Measurements from ENCODE around the gene SLC38A10. TPM values are rescaled to one million over a fixed set of nuclear protein-coding genes. Genes with fewer than 3 reads are reported as not detected.
"Not testable (repeated sequence)": the region's sequence is repeated elsewhere in the genome, so short reads cannot be mapped to it uniquely, and the experiment has no call there.

Gene SLC38A10
- total RNA-seq, 6 donors from 2014 or later, result 90.6 to 208 (median 110) TPM

DNA sequence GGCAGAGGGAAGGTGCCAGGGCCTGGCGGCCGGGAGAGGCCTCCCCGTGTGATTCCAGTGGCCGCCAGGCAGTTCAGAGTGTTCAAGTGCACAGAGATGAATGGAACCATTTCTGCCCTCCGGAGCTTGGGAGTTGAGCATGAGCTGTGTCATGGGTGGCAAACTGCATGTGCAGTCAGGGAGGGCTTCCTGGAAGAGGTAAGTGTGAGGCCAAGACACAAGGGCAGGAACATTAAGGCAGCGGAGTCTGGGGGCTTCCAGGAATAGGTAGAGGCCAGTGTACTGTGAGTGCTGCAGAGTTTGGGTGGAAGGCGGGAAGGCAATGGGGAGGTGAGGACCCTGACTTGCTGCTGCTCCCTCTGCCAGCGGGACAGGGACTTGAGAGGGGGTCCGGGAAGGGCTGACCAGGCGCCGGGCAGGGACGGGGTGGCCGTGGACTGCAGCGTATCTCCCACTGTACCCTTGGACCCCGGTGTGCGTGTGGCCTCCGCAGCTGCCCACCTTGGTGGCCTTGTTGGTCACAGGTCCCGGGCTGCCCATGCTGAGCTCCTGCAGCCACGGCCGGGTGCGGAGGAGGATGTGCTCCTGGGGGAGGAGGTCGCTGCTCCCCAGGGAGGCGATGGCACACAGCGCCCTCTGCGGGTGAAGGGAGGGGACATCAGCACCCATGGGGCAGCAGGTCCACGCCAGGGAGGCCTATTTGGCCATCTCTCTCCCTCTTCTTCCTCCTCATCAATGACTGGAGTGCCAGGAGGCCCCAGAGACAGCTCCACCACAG, 64.9 kb downstream of the SLC38A10 start:
- H3K36me3 ChIP-seq, result peaks cover 0 to 62% (median 49%) of the 10 kb centered on the region in 4 donors
- 93% methylated on average over 8 to 26 of the region's 26 CpGs for WGBS, 2 donors
- no peaks in the 10 kb centered on the region for H3K9me3 ChIP-seq
- no peaks in the 10 kb centered on the region for H3K27me3 ChIP-seq
- no peak overlapping the region for H3K27ac ChIP-seq
- H3K4me3 ChIP-seq, result no peak overlapping the region
- DNase-seq, result peak in 1 of 2 donors; percentile 80
- TF ChIP-seq CTCF (IDR thresholded peaks at IDR 0.05) (peak in 2 of 6 experiments; percentile 13 to 21), POLR2AphosphoS5 (IDR thresholded peaks at IDR 0.05) (no peak)
- peaks cover 0 to 5% (median 2%) of the 10 kb centered on the region in 4 donors for H3K4me1 ChIP-seq
- peak in 1 of 2 donors; percentile 2 for ATAC-seq (ENCODE audit: low FRiP score in 2 of 2)

- Histone ChIP-seq H3K27ac (no peak overlapping the region), H3K9me3 (no peaks in the 10 kb centered on the region), H3K4me1 (peaks cover 0 to 5% (median 2%) of the 10 kb centered on the region in 4 donors), H3K4me3 (no peak overlapping the region), H3K36me3 (peaks cover 0 to 62% (median 49%) of the 10 kb centered on the region in 4 donors), H3K27me3 (no peaks in the 10 kb centered on the region)
- DNase-seq (no peak), ATAC-seq (ENCODE audit: low FRiP score in 2 of 2) (no peak)
- 91 to 97% methylated on average over 11 to 14 of the region's 14 CpGs for WGBS, 2 donors
- TF ChIP-seq POLR2AphosphoS5 (IDR thresholded peaks at IDR 0.05) (no peak), CTCF (IDR thresholded peaks at IDR 0.05) (no peak), POLR2A (IDR thresholded peaks at IDR 0.05) (no peak), EP300 (IDR thresholded peaks at IDR 0.05) (no peak)
These were observed 65.5 kb downstream of the SLC38A10 start for GRCh38 chr17:81229666-81229920.

DNA sequence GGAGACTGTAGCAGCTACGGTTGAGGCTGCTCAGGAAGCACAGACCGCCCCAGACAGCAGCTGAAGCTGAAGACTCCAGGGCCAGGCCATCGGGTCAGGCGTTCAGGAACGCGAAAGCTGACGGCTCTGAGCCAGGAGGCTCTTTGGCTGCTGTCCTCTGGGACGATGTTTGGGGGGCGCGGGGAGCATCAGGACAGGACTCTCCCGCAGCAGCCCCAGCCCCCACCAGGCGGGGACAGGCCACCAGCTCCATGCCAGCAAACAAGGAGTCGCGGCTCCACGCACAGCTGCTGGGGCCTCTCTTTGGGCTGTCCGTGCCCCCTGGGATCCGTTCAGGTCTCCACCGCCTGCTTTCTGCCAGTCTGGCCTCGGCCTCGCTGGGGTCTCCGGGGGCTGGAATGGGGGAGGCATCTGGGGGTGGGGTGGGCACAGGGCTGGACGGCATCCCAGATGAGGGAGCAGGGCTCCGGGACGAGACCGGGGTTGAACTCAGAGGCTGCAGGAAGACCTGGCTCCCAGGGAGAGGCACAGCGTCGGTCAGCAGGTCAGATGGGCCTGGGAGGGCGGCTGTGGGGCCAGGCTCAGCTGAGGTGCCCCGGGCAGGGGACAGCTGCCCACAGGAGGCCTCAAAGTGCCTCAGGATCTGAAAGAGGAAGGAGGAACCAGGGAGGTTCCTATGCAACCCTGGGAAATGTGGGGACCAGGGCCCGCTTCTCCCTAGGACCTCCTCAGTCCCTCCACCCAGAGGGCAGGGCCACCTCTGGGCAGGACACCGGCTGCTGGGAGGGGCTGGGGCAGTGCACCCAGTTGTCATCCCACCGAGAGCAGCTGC, 66.1 kb downstream of the SLC38A10 start:
- ATAC-seq (ENCODE audit: low FRiP score in 2 of 2) (peak in 1 of 2 donors; percentile 10), DNase-seq (peak in 1 of 2 donors; percentile 74)
- WGBS, 2 donors, result 77 to 86% methylated on average over 6 to 32 of the region's 32 CpGs
- H3K4me3 ChIP-seq, result no peak overlapping the region
- peaks cover 0 to 5% (median 3%) of the 10 kb centered on the region in 4 donors for H3K4me1 ChIP-seq
- TF ChIP-seq POLR2A (IDR thresholded peaks at IDR 0.05), result no peak
- no peak for TF ChIP-seq CTCF (IDR thresholded peaks at IDR 0.05)
- no peak for TF ChIP-seq EP300 (IDR thresholded peaks at IDR 0.05)
- no peak for TF ChIP-seq POLR2AphosphoS5 (IDR thresholded peaks at IDR 0.05)
- H3K36me3 ChIP-seq, result peaks cover 0 to 58% (median 48%) of the 10 kb centered on the region in 4 donors
- H3K27me3 ChIP-seq, result no peaks in the 10 kb centered on the region
- no peaks in the 10 kb centered on the region for H3K9me3 ChIP-seq
- peak overlapping the region in 1 of 4 donors; percentile 4 for H3K27ac ChIP-seq

GRCh38 chr17:81228420-81228819, 66.7 kb downstream of the SLC38A10 start:
- peak in 1 of 2 donors; percentile 41 for ATAC-seq (ENCODE audit: low FRiP score in 2 of 2)

GRCh38 chr17:81227630-81228029, 67.5 kb downstream of the SLC38A10 start:
- H3K27me3 ChIP-seq; DNase-seq; H3K9me3 ChIP-seq; H3K27ac ChIP-seq; H3K4me3 ChIP-seq; ATAC-seq (ENCODE audit: low FRiP score in 2 of 2): not testable (repeated sequence)
- H3K4me1 ChIP-seq, result peaks cover 5 to 15% (median 11%) of the 10 kb centered on the region in 4 donors
- H3K36me3 ChIP-seq, result peaks cover 0 to 44% (median 37%) of the 10 kb centered on the region in 4 donors
- 50 to 64% methylated on average over 2 of the region's 2 CpGs for WGBS, 2 donors

More at GRCh38 chr17:81228420-81228819, 66.7 kb downstream of the SLC38A10 start:
- H3K27ac ChIP-seq, result peak overlapping the region in 1 of 4 donors; percentile 4
- H3K4me3 ChIP-seq, result no peak overlapping the region
- H3K27me3 ChIP-seq, result no peaks in the 10 kb centered on the region
- H3K9me3 ChIP-seq, result no peaks in the 10 kb centered on the region
- no peak for DNase-seq
- peaks cover 5 to 12% (median 8%) of the 10 kb centered on the region in 4 donors for H3K4me1 ChIP-seq
- no peak for TF ChIP-seq POLR2A (IDR thresholded peaks at IDR 0.05)
- TF ChIP-seq CTCF (IDR thresholded peaks at IDR 0.05), result no peak
- TF ChIP-seq EP300 (IDR thresholded peaks at IDR 0.05), result no peak
- no peak for TF ChIP-seq POLR2AphosphoS5 (IDR thresholded peaks at IDR 0.05)
- H3K36me3 ChIP-seq, result peaks cover 0 to 52% (median 44%) of the 10 kb centered on the region in 4 donors
- WGBS, 2 donors, result 67 to 75% methylated on average over 7 to 9 of the region's 9 CpGs
